Lower lobe of right lung (tissue), 2 donors: ENCODE results near the gene IL25. TPM values are rescaled to one million over a fixed set of nuclear protein-coding genes. Genes with fewer than 3 reads are reported as not detected.
A peak's percentile ranks its signal among the peaks of the same experiment; 100 is the strongest.

Experiments
- ATAC-seq, 2 donors: fragments of 200-7000 bp; cut with Tn5 transposase; one replicate each; pipeline ENCODE4 v1.9.1; 2020 to 2022; ENCODE audit warnings: mild to moderate bottlenecking in 2 of 2, moderate library complexity in 2 of 2
- DNase-seq: peaks from one replicate; pipeline ENCODE4 v3.0.0-alpha.2; 2020
- H3K27ac ChIP-seq: fragments of 200-600 bp; one replicate; pipeline ENCODE4 v1.8.0; 2022
- H3K27me3 ChIP-seq: fragments of 200-600 bp; one replicate; pipeline ENCODE4 v1.8.0; 2022; ENCODE audit warnings: low read depth
- H3K36me3 ChIP-seq: fragments of 200-600 bp; one replicate; pipeline ENCODE4 v1.8.0; 2022; ENCODE audit warnings: mild to moderate bottlenecking
- H3K4me1 ChIP-seq: fragments of 200-600 bp; one replicate; pipeline ENCODE4 v1.8.0; 2022
- H3K4me3 ChIP-seq: fragments of 200-600 bp; one replicate; pipeline ENCODE4 v1.8.0; 2022; ENCODE audit warnings: mild to moderate bottlenecking
- H3K9me3 ChIP-seq: fragments of 200-600 bp; one replicate; pipeline ENCODE4 v1.8.0; 2022
- CTCF ChIP-seq: fragments of 200-600 bp; IDR thresholded peaks from one replicate; pipeline ENCODE4 v1.8.0; 2022; ENCODE audit warnings: antibody characterized with exemption, mild to moderate bottlenecking
- intact Hi-C: fragments of 100-400 bp; cut with DNase I; formaldehyde crosslinking; loops from one replicate; pipeline ENCODE4 v1.11.0; 2022
- total RNA-seq: library from RNA; stranded (reverse); fragmentation: NEBNext Ultra II Directional; extraction: Animal tissue kit (Norgen Biotek cat#: 25700); gene quantifications from one replicate; pipeline ENCODE4 v1.2.1, GENCODE V29; 2021
- donor health status: DM: no; HTN: yes; CAD: no; lungs with severe emphysema.

Gene IL25
- total RNA-seq, 1 donor from 2014 or later, result not detected

- peaks cover 12% of the 10 kb centered on the region for H3K36me3 ChIP-seq
- H3K27me3 ChIP-seq, result peaks cover 16% of the 10 kb centered on the region
- H3K9me3 ChIP-seq, result no peaks in the 10 kb centered on the region
- no peak overlapping the region for H3K27ac ChIP-seq
- peaks cover 6% of the 10 kb centered on the region for H3K4me1 ChIP-seq
- ATAC-seq (no peak), DNase-seq (no peak)
- no peak overlapping the region for H3K4me3 ChIP-seq
- TF ChIP-seq CTCF, result no peak
- intact Hi-C loops, result no loop called here
Observed at GRCh38 chr14:23360496-23360895, 12.1 kb upstream of the IL25 start.

- peaks cover 6% of the 10 kb centered on the region for H3K4me1 ChIP-seq
- TF ChIP-seq CTCF, result no peak
- H3K36me3 ChIP-seq, result peaks cover 12% of the 10 kb centered on the region
- H3K27me3 ChIP-seq, result peaks cover 23% of the 10 kb centered on the region
- no peak for DNase-seq
- H3K4me3 ChIP-seq, result no peak overlapping the region
- intact Hi-C loops, result no loop called here
- no peaks in the 10 kb centered on the region for H3K9me3 ChIP-seq
- no peak for ATAC-seq
- no peak overlapping the region for H3K27ac ChIP-seq
Observed at GRCh38 chr14:23361320-23361719, 11.3 kb upstream of the IL25 start.

DNA sequence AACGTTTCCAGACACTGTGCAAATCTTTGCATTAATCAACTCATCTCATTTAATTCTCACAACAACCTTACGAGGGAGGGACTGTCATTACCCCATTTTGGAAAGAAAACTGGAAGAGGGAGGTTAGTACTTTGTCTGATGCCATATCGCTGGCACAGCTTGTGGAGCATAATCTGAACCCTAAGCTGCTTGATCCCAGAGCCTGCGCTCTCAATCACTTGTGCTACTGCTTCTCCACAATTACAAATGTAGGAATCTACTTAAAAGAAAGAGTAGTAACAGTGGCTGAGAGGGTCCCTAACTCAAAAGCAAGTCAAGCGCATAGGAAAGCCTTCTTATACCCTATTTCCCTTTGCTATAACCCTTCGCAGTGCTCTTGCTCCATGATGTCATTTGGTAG, 10.8 kb upstream of the IL25 start:
- H3K4me3 ChIP-seq, result no peak overlapping the region
- DNase-seq, result no peak
- H3K4me1 ChIP-seq, result peaks cover 6% of the 10 kb centered on the region

DNA sequence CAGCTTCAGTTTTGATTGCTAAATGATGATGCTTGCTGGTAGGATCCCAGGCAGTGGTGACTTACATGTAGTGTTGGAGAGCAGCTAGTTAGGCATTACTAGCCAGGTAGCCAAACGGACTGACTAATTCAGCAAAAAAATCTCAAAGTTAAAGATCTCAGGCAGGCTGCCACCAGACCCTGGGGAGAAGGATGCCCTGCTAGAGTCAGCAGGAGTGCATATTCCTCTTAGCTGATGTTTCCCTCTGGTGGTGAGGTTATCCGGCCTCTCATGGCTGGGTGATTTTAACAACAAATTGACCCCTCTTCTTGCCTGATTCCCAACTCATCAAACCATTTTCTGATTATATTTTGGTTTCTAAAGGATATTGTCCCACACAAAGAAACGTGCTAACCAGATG, 10.4 kb upstream of the IL25 start:
- DNase-seq, result no peak
- no peak overlapping the region for H3K4me3 ChIP-seq
- no peak for TF ChIP-seq CTCF
- intact Hi-C loops, result no loop called here
- no peaks in the 10 kb centered on the region for H3K9me3 ChIP-seq
- H3K36me3 ChIP-seq, result peaks cover 8% of the 10 kb centered on the region
- ATAC-seq, result no peak
- H3K4me1 ChIP-seq, result peaks cover 6% of the 10 kb centered on the region
- peaks cover 29% of the 10 kb centered on the region for H3K27me3 ChIP-seq
- no peak overlapping the region for H3K27ac ChIP-seq

More for the DNA sequence above, 10.8 kb upstream of the IL25 start:
- H3K27ac ChIP-seq, result no peak overlapping the region
- ATAC-seq, result no peak
- no peaks in the 10 kb centered on the region for H3K9me3 ChIP-seq
- no peak for TF ChIP-seq CTCF
- H3K36me3 ChIP-seq, result peaks cover 12% of the 10 kb centered on the region
- intact Hi-C loops, result no loop called here
- peaks cover 27% of the 10 kb centered on the region for H3K27me3 ChIP-seq

DNA sequence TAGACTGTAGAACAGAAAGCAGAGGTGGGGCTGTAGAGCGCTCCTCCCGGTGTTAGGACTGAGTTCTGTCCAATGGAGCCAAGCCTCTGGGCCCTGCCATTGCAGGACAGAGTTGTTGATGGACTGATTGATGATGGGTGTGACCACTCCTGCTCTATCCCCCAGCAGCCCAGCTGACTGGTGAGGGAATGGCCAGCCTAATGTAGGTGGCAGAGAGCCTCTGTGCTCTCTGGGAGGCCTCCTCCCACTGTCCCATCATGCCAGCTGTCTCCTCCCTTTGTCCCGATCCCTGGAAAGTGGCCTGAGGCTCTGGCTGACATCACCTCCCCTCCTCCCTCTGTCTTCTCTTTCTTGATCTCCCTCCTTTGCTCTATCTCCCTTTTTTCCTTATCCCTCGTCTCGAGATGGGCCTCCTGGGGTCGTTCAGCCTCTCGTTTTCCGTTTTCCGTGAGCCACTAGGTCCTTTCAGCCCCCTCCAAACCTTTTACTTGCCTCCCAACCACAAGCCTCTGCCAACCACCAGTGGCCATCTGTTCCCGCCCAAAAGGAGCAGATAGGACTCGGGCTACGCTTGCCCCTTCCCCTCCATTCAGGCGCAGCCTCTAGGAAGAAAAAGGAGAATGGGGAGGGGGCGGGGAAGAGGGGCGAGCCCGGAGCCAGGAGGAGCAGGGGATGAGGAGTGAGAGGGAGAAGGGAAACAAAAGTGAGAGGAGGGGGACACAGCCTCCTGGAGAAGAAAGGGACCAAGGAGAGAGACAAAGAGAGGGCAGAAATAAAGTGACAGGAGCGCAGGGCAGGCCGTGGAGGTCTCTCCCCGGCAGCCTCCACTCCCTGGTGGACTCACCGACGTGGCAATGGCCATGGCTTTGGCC, 8.2 kb upstream of the IL25 start:
- H3K4me1 ChIP-seq, result peaks cover 6% of the 10 kb centered on the region
- peaks cover 5% of the 10 kb centered on the region for H3K36me3 ChIP-seq
- no peaks in the 10 kb centered on the region for H3K9me3 ChIP-seq
- peak overlapping the region; percentile 84 for H3K27ac ChIP-seq
- peak overlapping the region; percentile 57 for H3K4me3 ChIP-seq
- intact Hi-C loops, result no loop called here
- H3K27me3 ChIP-seq, result peaks cover 29% of the 10 kb centered on the region
- TF ChIP-seq CTCF, result no peak
- DNase-seq (no peak), ATAC-seq (no peak)
